PC-9 (cell line): ENCODE results near the gene ZNF665.

Experiments used
- CTCF ChIP-seq: fragments of 200-600 bp; sonication (generic); conservative IDR thresholded peaks from 2 replicates; pipeline ENCODE4 v1.6.1; 2017; ENCODE audit warnings: mixed run types, antibody characterized with exemption, mild to moderate bottlenecking, moderate library complexity
- EZH2 ChIP-seq: fragments of 200-600 bp; sonication (generic); IDR thresholded peaks from 2 replicates; pipeline ENCODE4 v1.8.0; 2017; ENCODE audit warnings: antibody characterized with exemption, low read depth

- no peak for TF ChIP-seq CTCF
- no peak for TF ChIP-seq EZH2
Observed at GRCh38 chr19:53123400-53123799, 69.8 kb downstream of the ZNF665 start.
